Measurements from ENCODE around the gene KCNK13.

GRCh38 chr14:90118027-90118426, 56.2 kb downstream of the KCNK13 start:
- TF ChIP-seq CEBPB (IDR thresholded peaks at IDR 0.05) = no peak
- no peak for TF ChIP-seq EGR1 (IDR thresholded peaks at IDR 0.05)
- no peak for TF ChIP-seq RAD21 (IDR thresholded peaks at IDR 0.05; ENCODE audit: low read depth)
- no peak for TF ChIP-seq REST (IDR thresholded peaks at IDR 0.05; ENCODE audit: low read depth)
- TF ChIP-seq TCF12 (IDR thresholded peaks at IDR 0.05; ENCODE audit: low read depth) = no peak
- no peak for TF ChIP-seq TAF1 (IDR thresholded peaks at IDR 0.05; ENCODE audit: low read depth)
- TF ChIP-seq MAX (IDR thresholded peaks at IDR 0.05) = no peak
- no peak for TF ChIP-seq EP300 (IDR thresholded peaks at IDR 0.05; ENCODE audit: borderline replicate concordance)
- no peak for TF ChIP-seq ZBTB7A (IDR thresholded peaks at IDR 0.05; ENCODE audit: low read depth)
- TF ChIP-seq NFIC (IDR thresholded peaks at IDR 0.05) = no peak
- TF ChIP-seq FOXM1 (IDR thresholded peaks at IDR 0.05; ENCODE audit: borderline replicate concordance, low read depth) = no peak
- no peak for TF ChIP-seq TEAD4 (IDR thresholded peaks at IDR 0.05)
